Astrocyte (in vitro differentiated cells and primary cell): ENCODE measurements around the gene C1orf53.
A peak's percentile ranks its signal among the peaks of the same experiment; 100 is the strongest.

Experiments
- EZH2 ChIP-seq: IDR thresholded peaks from 2 replicates; pipeline ENCODE4 v1.6.1; 2012; ENCODE audit warnings: mild to moderate bottlenecking, low read length, inconsistent platforms; ENCODE audit not compliant: insufficient read depth
- TF ChIP-seq, protein P1 (sequence below): IDR thresholded peaks from 2 replicates; pipeline ENCODE4 v1.5.1; 2011; ENCODE audit warnings: low read depth, mild to moderate bottlenecking, inconsistent platforms, low read length, moderate library complexity; ENCODE audit not compliant: insufficient read depth

DNA sequence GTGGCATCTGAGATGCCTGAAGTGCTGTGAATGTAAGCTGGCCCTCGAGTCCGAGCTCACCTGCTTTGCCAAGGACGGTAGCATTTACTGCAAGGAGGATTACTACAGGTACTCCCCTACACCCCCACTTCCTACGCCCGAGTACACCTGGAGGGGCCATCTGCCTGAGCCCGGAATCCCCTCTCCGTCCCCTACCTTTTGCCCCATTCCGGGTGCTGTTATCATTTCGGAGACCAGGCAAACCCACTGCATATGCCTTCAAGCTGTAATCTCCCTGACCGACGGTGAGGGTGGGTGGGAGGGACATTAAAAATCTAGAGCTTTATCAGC, 17.6 kb downstream of the C1orf53 start:
- TF ChIP-seq, protein P1, sequence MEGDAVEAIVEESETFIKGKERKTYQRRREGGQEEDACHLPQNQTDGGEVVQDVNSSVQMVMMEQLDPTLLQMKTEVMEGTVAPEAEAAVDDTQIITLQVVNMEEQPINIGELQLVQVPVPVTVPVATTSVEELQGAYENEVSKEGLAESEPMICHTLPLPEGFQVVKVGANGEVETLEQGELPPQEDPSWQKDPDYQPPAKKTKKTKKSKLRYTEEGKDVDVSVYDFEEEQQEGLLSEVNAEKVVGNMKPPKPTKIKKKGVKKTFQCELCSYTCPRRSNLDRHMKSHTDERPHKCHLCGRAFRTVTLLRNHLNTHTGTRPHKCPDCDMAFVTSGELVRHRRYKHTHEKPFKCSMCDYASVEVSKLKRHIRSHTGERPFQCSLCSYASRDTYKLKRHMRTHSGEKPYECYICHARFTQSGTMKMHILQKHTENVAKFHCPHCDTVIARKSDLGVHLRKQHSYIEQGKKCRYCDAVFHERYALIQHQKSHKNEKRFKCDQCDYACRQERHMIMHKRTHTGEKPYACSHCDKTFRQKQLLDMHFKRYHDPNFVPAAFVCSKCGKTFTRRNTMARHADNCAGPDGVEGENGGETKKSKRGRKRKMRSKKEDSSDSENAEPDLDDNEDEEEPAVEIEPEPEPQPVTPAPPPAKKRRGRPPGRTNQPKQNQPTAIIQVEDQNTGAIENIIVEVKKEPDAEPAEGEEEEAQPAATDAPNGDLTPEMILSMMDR = no peak
- peak; percentile 46 for TF ChIP-seq EZH2
